IMR-90 (cell line): ENCODE data around the gene SEMA4A.

Experiments used
- CEBPB ChIP-seq: IDR thresholded peaks from 2 replicates; pipeline ENCODE4 v1.6.1; 2012; ENCODE audit warnings: low read depth, low read length, improper control_type of control experiment
- CHD1 ChIP-seq: IDR thresholded peaks from 2 replicates; pipeline ENCODE4 v1.6.1; 2012; ENCODE audit warnings: low read depth, low read length, improper control_type of control experiment
- CTCF ChIP-seq: conservative IDR thresholded peaks from 2 replicates; pipeline ENCODE4 v1.5.1; 2012; ENCODE audit warnings: mild to moderate bottlenecking, low read depth, low read length, improper control_type of control experiment
- FOS ChIP-seq: fragments of 150-350 bp; IDR thresholded peaks from 2 replicates; pipeline ENCODE4 v1.6.1; 2016; ENCODE audit warnings: low read depth, low read length
- POLR2A ChIP-seq: IDR thresholded peaks from 2 replicates; pipeline ENCODE4 v1.6.1; 2012; ENCODE audit warnings: mild to moderate bottlenecking, low read depth, low read length
- RFX5 ChIP-seq: IDR thresholded peaks from 2 replicates; pipeline ENCODE4 v1.8.0; 2012; ENCODE audit warnings: low read depth, mild to moderate bottlenecking, low read length, moderate library complexity
- USF2 ChIP-seq: fragments of 150-350 bp; IDR thresholded peaks from 2 replicates; pipeline ENCODE4 v1.6.1; 2017; ENCODE audit warnings: mild to moderate bottlenecking, antibody characterized with exemption, low read length, low read depth

GRCh38 chr1:156123356-156124196, 29.8 kb upstream of the SEMA4A start:
- 0 out of 2 replicates have a peak, but pooled peaks have one; percentile 2 for TF ChIP-seq USF2
- no peak for TF ChIP-seq RFX5
- peak; percentile 38 for TF ChIP-seq CTCF
- peak; percentile 61; the same call in 1 of the 2 replicates for TF ChIP-seq POLR2A
- TF ChIP-seq CEBPB, result no peak
- peak; percentile 52; the same call in 1 of the 2 replicates for TF ChIP-seq FOS
- no peak for TF ChIP-seq CHD1
